Measurements from ENCODE around the gene PDZRN3. TPM values are rescaled to one million over a fixed set of nuclear protein-coding genes. Genes with fewer than 3 reads are reported as not detected.

PDZRN3 gene
- total RNA-seq, 1 experiment from 2014 or later, result 5.9 TPM

- Histone ChIP-seq H3K9me3 (ENCODE audit: control insufficient read depth, low read depth, low read length) (no peaks in the 10 kb centered on the region), H3T11ph (ENCODE audit: low read length) (no peak overlapping the region), H3K27ac (ENCODE audit: insufficient read length, low read depth, low read length) (no peak overlapping the region), H3K18ac (ENCODE audit: insufficient read length, low read depth, low read length) (no peak overlapping the region), H3K79me1 (ENCODE audit: insufficient read depth, low read depth, low read length, poor library complexity, severe bottlenecking) (peaks cover 3% of the 10 kb centered on the region), H2BK5ac (ENCODE audit: insufficient read length, low read length) (no peak overlapping the region), H3K4me2 (ENCODE audit: insufficient read depth, insufficient read length, low read length) (no peak overlapping the region), H3K23ac (ENCODE audit: insufficient read length, low read depth, low read length) (no peak overlapping the region), H4K8ac (replicated peaks; ENCODE audit: insufficient read length, low read depth, low read length) (no peak overlapping the region), H3K27me3 (ENCODE audit: insufficient read depth, low read length) (no peaks in the 10 kb centered on the region), H2AK5ac (ENCODE audit: insufficient read length, low read length) (no peak overlapping the region), H4K5ac (ENCODE audit: insufficient read length, low read depth, low read length) (no peak overlapping the region), H3K4ac (ENCODE audit: low read depth, low read length) (no peak overlapping the region), H2BK15ac (ENCODE audit: low read depth, low read length) (no peak overlapping the region), H2AFZ (ENCODE audit: low read length) (no peak overlapping the region), H3K9ac (ENCODE audit: extremely low read depth, insufficient read length, low read length) (no peak overlapping the region), H2BK20ac (ENCODE audit: low read depth, low read length, poor library complexity, severe bottlenecking) (no peak overlapping the region), H4K91ac (ENCODE audit: insufficient read length, low read depth, low read length) (no peak overlapping the region), H3K23me2 (ENCODE audit: insufficient read length, low read depth, low read length, poor library complexity, severe bottlenecking) (no peaks in the 10 kb centered on the region), H2BK12ac (ENCODE audit: insufficient read length, low read depth, low read length) (no peak overlapping the region), H3K4me1 (ENCODE audit: insufficient read depth, low read length) (no peaks in the 10 kb centered on the region), H4K20me1 (ENCODE audit: control insufficient read depth, insufficient read depth, insufficient read length) (no peaks in the 10 kb centered on the region), H3K14ac (ENCODE audit: insufficient read depth, low read length) (no peak overlapping the region), H3K56ac (ENCODE audit: insufficient read length, low read depth, low read length) (no peak overlapping the region), H3K79me2 (ENCODE audit: insufficient read depth, low read length) (no peaks in the 10 kb centered on the region), H2BK120ac (ENCODE audit: low read depth, low read length, poor library complexity, severe bottlenecking) (no peak overlapping the region)
- H3K27me3 Mint-ChIP-seq (ENCODE audit: low read depth), result no peaks in the 10 kb centered on the region
- H3K9me3 Mint-ChIP-seq, result no peaks in the 10 kb centered on the region
- H3K4me1 Mint-ChIP-seq, result peaks cover 12 to 18% of the 10 kb centered on the region in 2 experiments
- no CpG with 5 or more reads among the region's 2 CpGs for WGBS (ENCODE audit: extremely low coverage, insufficient read length, low lambda C conversion rate)
- no peak overlapping the region for H3K27ac Mint-ChIP-seq
- no peak for TF ChIP-seq CTCF (conservative IDR thresholded peaks at IDR 0.05)
- H3K36me3 Mint-ChIP-seq (ENCODE audit: insufficient read depth in 1 of 3, low read depth in 3 of 3), result peaks cover 0 to 4% (median 0%) of the 10 kb centered on the region in 3 experiments; a peak in 1 of 7 replicates
- H3K4me3 Mint-ChIP-seq, result no peak overlapping the region
- no peak for DNase-seq
Measured at GRCh38 chr3:73581134-73581846, 43.5 kb downstream of the PDZRN3 start.

Data from H9 (cell line).